GM18861 (cell line): ENCODE measurements around the gene FAM217B.

Source experiments
- ATAC-seq: cut with Tn5 transposase; IDR thresholded peaks from one replicate; pipeline ENCODE4 v1.9.1; 2021; ENCODE audit not compliant: unreplicated experiment

Gene FAM217B

DNA sequence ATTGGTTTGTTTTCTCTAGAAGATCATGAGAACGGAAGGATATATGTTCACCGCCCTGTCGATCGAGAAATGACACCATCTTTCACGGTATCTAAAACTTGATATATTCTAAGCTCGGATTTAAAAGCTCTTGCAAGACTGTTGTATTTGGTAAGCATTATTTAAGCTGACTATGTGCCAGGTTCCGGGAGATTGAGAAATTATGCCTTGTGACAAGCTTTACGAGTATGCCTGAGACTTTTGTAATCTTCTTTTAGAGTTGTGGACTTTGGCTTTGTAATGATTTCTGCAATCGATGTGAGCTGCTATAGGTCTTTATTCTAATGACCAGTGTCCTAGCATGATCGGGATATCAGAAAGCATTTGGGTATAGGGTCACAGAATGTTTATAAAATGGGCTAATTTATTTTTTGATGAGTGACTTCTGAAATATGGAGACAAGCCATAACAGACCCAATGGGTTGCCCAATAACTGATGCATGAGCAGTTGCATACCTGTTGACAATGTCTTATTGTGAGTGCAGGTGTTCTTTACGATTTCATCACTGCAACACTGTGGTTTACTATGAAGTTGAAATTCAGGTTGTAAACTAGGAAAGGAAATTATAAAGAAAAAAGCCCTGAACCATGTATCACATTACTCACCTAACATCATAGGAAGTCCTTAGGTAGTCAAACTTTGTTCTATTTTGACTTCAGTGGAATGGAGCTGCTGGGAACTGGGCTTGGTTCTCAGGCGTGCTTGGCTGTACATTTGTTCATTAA, 32.0 kb downstream of the FAM217B start:
- no peak for ATAC-seq

DNA sequence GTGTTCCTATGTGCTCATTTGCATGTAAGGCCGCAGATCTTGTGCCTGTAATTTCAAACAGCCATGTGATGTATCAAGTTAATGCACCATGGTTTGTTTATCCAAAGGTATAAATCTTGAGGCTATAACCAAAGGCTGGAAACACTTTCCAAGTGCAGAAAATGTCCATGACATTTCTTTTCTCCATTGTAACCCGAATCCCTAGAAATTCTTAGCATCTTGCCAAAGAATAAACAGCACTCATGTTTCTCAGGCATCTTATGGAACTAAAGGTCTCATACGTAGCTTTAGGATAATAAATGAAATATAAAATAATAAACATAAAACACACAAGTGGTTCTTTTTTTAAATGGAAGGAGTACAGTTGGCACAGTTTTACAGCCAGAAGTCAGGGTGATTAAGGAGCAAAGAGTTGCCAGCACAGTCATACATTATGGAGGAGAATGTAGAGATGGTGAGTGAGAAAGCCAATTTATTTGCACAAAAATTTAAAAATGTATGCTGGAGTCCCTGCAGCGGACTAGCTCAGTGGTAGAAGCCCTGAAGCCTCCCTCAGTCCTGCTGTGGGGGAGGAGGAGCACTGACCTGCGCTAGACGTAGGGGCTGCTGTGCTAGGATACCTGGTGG, 36.1 kb downstream of the FAM217B start:
- no peak for ATAC-seq

DNA sequence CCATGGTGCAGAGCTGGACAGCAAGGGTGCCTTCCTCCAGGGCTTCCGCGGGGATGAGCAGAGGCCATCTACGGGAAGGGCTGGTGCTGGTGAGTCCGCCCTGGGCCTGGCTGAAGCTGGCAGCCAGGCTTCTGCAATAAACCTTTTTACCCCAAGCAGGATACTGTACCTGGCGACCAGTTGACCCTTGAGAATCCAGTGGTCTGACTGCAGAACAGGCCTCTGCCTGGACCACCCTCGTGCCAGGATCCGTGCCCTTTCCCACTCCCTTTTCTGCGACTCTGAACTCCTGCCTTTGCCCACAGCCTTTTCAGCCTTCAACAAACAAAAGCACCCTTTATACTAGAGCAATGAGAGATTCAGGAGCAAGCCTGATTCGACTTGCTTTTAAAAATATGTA, 36.9 kb downstream of the FAM217B start:
- ATAC-seq: no peak

DNA sequence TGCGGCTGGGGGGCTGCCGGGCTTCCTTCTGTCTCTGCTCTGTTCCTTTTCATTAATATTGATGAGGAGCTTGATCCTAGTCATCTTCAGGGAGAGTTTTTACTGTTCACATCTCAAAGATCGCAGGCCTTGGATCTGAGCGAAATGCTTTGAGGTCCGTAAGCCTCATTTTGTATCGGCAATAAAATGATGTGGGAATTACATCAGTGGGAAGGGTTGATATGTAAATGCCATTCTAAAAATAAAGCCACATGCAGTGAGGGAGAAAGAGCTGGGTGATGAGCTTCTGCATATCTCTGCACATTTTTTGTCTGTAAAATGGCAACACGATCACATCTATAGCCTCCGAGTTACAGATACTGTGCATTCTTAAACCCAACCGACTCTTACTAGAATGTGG, 42.9 kb downstream of the FAM217B start:
- no peak for ATAC-seq

DNA sequence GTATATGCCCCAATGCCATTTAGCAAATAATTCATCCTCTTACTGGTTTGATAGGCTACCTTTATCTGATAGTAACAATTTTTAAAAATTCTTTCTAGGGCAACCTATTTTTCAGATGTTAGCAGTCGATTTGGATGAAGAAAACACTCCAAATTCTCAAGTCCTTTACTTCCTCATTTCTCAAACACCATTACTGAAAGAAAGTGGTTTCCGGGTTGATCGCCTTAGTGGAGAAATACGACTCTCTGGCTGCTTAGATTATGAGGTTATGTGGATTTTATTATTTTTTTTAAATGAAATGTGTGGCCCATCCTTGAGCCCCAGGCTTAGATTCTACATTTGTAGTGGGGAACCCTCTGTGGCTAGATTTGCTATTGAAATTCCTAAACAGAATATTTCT, 44.4 kb downstream of the FAM217B start:
- ATAC-seq: no peak

DNA sequence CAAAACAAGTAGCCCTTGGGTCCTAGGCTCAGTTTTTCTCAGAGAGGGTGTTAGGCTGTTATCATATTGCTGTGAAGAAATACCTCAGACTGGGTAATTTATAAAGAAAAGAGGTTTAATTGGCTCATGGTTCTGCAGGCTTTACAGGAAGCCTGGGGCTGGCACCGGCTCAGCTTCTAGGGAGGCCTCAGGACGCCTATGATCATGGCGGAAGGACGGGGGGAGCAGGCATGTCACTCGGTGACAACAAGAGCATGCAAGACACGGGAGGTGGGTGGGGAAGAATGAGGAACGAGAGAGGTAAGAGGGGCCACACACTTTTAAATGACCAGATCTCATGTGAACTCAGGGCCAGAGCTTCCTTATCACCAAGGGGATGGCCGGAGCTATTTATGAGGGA, 45.0 kb downstream of the FAM217B start:
- no peak for ATAC-seq

DNA sequence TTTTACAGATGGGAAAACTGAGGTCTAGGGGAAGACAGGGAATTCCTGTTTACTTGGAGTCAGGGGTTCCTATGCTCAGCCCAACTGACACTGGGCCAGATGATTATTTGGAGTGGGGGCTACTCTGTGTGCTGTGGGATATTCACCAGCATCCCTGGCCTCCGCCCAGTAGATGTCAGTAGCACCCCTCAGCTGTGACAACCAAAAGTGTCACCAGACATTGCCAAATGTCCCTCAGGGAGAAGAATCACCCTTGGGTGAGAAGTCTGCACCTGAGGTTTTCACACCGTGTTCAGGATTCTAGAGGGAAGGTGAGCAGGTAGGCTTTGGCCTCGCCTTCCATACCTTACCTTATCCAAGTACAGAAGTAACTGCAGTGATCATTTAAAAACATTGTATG, 45.7 kb downstream of the FAM217B start:
- ATAC-seq: no peak

DNA sequence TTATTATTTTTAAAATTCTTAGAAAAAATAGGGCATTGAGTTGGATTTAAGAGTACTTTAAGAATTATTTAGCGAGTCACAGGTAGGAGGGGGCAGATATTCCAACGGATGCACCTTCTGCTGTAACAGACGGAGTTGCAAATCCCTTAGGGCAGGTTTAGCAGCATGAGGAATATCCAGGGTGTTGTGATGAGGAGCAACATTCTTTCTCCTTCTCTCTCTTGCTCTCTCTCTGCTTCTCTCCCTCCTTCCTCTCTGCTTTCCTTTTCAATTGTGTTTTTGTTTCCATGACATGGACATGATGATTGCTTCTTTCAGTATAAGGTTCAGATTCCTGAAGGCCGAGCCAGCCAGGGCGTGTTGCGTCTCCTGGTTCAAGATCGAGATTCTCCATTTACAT, 46.9 kb downstream of the FAM217B start:
- ATAC-seq: no peak

DNA sequence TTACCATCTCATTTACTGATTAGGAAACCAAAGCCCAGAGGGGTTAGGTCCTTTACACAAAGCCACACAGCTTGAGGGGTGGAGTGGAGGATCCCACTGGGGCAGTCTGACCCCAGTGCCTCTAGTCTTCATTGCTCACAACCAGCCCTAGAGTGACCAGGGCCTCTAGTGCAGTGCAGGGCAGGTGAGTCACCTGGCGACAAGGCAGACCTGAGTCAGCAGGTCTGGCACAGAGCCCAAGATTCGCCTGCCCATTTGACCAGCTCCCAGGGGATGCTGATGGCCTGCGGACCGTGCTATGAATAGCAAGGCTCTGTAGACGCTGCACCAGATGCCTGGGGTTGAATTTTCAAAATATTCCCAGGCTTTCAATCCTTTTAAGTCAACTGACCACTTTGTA, 48.0 kb downstream of the FAM217B start:
- ATAC-seq: no peak

DNA sequence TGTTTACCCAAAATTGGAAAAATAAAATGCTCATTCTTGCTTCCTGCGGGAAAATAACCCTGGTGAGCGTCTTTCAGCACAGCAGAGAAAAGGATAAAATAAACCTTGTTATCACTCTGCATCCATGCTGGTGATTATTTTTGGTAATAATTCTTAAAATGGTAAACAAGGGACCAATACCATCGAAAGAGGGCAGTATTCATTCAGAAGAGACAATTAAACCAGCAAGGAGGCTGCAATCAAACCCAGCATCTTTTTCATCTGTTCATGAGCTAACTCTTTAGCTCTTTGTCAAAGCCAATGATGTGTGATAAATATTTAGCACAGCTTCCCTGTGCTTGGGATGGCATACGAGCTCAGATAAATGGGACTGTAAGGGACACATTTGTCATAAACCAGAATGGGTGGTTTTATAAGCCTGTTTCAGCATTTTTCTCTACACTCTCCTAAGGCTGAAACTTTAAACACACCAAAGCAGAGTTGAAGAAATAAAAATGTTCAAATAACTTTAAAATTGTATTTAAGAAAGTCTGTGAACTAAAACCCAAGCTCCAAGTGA, 52.4 kb downstream of the FAM217B start:
- no peak for ATAC-seq

DNA sequence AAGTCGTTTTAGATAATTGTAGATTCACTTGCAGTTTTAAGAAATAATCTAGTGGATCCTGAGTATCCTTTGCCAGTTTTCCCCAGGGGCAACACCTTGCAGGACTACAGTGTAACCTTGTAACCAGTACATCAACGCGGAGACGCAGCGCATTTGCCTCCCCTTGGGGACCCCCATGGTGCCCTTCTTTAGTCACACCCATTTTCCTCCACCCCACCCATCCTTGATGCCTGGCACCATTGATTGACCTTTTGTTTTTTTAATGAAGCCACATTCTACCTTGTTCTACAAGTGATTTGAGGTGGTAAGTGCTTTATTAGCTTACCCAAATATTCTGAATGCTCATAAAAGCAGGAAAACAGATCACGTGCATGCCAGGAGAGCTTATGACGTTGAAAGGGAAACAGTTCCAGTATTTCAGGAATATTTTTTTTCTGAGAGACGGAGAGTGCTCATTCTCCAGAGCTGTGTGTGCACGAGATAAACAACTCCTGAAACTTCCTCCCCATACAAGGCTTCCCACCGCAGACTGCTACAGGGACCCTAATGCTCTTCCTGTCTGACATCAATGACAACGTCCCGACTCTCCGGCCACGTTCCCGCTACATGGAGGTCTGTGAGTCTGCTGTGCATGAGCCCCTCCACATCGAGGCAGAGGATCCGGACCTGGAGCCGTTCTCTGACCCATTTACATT, 53.7 kb downstream of the FAM217B start:
- no peak for ATAC-seq

DNA sequence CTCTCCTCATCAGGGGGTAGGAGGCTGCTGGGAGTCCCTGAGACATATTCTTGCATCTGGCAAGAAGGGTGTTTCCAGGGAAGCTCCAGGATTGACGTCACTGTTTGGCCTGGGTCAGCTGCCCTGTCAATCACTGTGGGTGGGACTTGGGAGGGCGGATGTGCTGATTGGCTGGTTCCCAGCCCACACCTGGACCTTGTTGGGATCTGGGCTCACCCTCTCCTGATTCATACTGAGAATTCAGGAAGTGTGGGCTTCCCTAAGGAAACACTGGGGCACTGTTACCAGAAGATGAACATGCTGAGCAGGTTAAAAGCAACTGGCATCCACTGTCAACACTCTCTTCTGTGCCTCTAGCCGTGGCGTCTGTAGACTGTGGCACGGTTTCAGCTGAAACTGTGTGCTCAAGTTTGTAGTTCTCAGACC, 54.5 kb downstream of the FAM217B start:
- ATAC-seq: no peak

DNA sequence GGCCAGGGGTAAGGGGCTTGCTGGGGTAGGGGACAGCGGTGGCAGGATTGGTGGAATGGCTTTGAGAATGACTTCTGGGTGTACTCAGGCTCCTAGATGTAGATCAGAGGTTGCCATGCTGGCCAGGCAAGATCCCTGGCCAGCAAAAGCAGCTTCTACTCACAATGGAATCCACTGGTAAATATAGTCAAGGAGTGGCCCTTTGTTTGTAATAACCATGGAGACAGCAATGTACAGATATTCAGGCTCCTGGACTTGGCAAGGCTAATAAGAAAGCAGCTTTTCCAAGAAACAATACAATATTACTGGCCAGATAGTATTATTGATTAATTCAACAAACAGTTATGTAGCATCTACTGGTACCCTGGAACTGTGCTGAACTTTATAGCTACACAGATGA, 55.9 kb downstream of the FAM217B start:
- no peak for ATAC-seq

DNA sequence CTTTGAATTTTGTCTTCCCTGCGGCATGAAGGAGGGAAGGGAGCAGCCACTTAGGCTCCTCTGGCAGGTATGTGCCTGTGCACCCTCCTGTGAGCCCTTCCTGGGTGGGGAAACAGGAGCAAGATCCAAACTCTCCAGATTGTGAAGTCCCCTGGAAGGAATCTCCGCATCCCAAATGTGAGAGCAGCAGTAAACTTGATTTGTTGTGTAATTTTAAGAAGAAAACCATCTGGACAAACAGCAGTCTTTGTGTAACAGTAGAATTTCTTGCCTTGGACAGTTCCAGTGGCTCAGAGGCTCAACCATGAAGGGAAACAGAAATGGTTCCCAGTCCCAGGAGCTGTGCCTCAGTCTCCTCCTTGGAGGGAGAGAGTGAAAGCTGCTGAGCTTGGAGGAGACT, 57.7 kb downstream of the FAM217B start:
- no peak for ATAC-seq
